HG03565 (cell line): ENCODE results near the gene UGT1A7.

ENCODE experiments used
- ATAC-seq: cut with Tn5 transposase; IDR thresholded peaks from one replicate; pipeline ENCODE4 v1.9.1; 2021; ENCODE audit warnings: mild to moderate bottlenecking, moderate library complexity; ENCODE audit not compliant: unreplicated experiment

The UGT1A7 gene

DNA sequence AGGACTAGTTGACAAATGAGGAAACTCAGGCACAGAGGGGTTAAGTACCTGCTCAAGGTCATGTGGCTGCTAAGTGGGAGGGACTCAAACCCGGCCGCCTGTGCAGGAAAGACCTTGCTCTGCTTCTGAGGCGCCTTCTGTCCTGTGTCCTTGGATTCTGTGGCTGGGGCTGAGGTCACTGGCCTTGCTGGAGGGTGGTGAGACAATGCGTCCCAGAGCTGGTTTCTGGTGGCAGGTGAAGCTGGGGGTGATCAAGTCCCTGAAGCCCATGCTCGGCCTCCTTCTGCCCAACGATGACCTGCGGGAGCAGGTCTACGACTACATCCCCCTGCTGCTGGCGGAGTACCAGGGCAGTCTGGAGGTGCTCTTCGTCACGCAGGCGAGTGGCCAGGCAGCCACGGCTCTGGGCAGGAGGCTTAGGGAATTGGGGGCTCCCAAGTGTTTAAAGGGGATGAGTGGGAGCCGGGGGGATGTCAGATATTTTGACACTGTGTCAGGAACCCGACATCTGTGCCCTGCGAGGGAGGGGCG, 112.5 kb downstream of the UGT1A7 start:
- no peak for ATAC-seq

DNA sequence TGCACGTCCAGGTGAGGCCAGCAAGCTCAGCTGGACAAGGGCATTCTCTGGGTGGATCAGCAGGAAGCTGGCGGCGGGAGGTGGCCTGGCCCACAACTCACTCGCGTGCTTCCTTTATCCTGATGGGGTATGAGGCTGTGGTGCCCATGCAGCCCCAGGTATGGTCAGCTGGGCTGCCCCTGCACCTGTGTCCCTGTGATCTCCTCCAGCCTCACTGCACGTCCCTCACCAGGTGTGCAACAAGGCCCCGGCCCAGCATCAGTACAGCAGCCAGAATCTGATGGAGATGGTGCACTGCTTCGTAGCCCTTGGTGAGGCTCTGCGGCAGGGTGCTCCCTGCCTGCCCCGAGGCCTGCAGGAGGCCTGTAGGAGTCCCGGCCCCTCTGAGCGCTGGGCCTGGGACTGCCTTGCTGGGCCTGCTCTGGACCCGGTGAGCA, 114.1 kb downstream of the UGT1A7 start:
- no peak for ATAC-seq

DNA sequence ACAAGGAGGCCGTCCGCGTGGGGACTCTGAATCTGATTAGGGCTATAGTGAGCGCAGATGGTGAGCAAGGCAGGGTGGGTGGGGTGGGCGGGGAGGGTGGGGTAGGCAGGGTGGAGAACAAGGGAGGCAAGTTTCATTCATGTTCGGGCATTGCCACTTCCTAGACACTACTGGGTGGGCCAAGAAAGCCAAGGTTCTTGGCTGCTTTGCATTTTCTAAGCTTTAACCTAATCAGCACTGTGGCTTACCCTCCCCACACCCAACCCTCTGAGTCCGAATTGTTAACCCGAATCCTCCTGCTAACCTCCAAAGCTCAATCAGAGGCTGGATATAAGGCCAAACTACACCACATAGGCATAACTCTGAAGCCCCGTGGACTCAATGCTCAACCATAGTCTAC, 114.6 kb downstream of the UGT1A7 start:
- no peak for ATAC-seq

DNA sequence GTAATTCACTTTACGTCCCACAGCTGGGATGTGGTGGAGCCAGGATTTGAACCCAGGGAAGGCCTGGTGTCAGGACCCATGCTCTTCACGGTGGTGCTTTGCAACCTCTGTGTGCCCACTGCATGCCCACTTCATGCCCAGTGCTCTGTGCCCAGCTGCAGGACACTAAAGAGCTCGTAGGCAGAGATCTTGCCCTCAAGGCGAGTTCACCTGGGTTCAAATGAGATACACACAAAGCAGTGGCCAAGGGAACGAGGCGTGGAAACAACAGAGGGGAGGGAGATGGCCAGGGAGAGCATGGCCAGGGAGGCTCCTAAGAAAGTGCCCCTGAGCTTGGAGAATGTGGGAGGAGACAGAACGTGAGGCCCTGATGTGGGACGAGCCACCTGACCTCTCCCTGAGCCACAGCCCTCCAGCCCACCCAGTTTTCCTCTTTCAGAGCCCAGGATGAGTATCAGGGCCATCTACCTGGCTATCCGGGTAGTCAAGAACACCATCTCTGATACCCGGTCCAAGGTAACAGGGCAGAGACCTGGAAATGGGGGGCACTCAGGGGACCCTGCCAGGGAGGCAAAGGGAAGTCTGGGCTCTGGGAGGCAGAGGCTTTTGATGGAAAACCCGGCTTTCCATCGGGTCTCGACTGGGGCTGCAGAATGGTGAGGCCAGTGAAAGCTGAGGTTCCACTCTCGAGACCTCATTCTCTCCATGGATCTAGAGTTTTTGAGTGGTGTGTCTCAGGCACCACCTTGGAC, 116.8 kb downstream of the UGT1A7 start:
- no peak for ATAC-seq

DNA sequence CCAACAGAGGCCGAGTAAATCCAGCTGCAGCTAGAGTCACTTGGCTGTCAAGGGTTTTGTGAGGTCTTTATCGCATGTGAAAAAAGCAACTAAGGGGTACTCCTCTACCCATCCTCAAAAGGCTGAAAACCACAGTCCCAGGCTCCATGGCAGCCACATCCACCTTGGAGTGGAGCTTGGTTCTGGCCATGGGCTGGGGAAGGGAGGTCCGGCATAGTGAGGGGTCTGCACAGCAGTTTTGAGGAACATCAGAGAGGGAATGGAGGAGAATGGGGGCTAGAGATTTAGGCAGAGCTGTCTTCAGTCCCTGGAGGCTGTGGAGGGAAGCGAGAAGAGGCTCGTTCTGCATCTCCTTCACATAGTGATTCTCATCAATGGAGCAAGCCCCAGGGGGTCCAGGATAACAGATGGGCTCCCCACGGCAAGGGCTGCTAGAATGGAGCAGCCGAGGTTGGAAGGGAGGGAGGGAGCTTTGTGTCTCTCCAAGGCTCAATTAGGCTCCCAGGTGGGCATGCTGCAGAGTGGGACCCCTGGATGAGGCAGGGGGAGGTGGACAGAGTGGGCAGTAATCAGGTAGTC, 117.5 kb downstream of the UGT1A7 start:
- no peak for ATAC-seq

DNA sequence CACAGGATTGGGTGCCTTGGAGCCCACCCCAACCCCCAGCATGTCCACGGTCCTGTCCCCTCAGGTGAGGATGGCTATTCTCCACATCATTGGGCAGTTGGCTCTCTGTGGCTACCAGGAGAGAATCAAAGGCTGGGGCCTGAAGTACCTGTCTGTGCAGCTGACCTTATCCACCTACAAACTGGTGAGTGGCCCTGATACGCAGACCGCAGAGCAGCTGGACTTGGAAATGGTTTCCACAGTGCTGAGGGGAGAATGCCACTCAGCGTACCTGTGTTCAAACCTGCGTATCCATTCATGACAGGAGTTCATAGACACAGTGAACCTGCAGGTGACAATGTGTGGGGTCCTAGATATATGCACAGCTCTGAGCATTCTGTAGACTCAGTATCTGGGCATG, 118.0 kb downstream of the UGT1A7 start:
- no peak for ATAC-seq

DNA sequence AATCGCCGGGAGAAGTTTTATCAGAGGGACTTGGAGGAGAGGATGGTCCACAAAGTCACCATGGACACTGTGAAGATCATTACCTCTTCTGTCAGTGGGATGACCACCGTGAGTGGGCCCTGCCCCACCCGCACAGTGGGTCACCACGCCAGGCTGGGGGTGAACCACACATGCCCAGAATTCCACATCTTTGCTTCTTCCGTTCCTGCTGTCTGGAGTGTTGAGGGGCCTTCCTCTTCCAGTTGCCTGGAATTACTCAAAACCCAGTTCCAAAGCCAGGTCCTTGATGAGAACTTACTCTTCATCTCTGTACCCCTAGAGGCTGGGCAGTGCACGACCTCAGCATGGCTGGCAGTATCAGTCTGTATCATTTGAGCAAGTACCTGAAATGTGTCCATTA, 118.5 kb downstream of the UGT1A7 start:
- ATAC-seq, result no peak

DNA sequence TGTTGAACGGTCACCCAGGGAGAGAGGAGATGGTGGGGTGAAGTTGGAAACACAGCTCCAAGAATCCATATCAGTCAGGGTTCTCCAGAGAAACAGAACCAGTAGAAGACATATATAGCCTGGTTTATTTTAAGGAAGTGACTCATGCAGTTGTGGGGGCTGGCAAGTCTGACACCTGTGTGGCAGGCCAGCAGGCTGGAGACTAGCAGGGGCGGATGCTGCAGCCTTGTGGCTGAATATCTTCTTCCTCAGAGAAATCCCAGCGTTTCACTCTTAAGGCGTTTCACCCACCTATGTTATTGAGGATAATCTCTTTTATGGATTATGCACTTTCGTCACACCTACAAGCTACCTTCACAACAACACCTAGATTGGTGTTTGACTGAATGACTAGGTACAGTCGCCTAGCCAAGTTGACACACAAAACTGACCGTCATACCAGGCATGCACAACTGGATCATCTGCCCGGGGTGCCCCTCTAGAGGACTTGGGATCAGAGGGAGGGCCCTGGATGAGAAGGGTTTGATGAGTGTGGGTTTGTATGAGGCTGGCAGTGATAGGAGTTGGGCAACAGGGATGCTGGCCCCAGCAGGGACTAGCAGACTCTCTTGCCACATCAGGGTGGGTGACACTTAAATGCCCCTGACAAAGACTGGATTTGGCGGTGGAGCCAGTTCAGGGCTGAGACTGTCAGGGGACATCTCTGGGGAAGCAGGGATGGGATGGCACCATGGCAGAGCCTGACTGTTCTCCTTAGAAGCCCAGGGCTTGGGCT, 119.8 kb downstream of the UGT1A7 start:
- ATAC-seq, result peak; percentile 43

DNA sequence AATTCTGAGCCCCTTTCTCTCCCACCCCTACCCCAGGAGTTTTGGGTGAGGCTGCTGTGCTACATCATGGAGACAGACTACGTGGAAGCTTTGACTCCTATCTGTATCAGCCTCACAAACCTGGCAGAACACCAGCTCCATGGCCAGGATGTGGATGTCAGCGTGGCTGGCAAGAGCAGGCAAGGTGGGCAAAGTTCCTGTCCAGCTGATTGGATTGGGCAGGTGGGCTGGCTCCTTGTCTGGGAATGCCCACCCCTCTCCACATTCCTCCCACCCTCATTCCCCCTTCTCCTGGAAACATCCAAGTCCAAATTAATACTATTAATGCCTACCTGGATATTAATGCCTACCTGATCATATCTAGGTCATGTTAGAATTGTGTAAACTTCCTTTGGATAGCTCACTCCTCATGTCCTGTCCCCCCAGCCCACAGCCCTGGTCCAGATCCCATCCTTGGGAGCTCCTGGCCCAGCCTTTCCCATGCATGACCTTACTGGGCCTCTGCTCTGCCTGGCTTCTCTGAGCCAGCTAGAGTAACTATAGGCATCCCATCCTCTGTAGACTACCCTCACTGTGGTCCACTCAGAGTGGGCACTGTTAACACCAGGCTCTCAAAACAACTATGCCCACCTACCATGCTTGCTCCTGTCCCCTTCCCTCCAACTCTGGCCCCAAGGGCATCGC, 120.6 kb downstream of the UGT1A7 start:
- no peak for ATAC-seq

DNA sequence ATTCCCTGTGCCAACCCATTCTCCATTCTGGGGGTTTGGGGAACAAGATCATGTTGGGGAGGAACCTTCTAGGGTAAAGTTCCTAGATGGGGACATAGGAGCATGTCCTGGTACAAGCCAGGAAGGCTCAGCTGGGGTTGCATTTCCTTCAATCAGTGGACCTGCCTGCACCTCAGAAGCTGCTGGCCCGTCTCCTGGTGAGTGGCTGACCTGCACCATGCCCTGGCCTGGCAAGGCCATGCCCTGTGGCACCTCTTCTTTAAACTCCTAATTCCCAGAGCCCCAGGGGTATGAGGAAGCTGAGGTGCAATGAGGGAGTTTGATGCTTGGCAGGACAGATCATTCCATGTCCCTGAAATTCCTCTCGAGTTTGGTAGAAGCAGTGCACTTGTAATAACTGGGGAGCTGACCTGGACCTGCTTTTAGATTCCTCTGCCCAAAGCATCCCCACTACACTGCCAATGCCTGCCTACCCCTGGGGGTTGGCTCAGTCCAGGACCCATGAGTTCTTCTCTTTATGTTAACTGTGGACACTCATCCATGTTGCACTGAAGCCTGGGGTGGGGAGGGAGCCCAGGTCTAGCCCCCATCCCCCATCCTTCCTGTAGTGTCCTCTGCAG, 121.7 kb downstream of the UGT1A7 start:
- no peak for ATAC-seq

DNA sequence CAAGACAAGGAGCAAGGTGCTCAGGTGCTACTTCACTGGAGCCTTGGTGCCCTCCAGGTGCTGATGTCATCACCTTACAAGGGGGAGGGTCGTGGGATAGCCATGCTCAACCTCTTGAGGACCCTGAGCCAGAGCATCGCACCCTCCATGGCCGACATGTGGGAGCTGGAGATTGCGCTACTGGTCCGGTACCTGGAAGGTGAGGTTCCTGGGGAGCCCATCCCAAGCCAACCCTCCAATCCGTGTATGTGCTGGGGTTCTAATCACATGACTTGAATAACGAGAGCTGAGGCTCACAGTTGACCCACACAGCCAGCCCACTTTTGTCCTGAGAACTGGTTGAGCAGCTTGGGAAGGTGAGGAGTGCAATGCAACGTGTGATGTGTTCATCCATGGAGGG, 122.3 kb downstream of the UGT1A7 start:
- no peak for ATAC-seq

DNA sequence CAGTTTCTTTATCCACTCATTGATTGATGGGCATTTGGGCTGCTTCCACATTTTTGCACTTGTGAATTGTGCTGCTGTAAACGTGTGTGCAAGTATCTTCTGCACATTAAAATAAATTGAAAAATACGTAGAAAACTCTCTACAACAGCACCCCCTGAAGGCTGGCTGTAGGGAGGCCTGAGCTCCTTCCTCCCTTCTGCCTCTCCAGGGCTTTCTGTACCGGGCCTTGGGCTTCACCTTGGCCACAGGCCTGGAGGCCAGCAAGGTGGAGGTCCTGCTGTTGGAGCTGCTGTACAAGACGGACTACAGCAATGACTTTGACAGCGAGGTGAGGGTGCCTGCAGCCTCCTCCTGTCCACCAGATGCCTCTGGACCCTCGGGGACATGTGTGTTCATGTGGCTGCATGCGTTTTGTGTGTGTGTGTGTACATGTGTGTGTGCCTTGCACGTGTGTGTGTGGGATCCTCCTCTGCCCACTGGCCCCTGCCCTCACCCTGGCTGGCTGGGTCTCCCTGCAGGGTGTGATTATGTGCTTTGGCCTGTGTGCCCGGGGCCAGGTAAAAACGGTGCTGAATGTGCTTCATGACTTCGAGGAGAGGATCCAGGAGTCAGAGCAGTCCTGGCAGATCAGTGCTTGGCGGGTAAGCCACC, 125.6 kb downstream of the UGT1A7 start:
- ATAC-seq, result no peak

DNA sequence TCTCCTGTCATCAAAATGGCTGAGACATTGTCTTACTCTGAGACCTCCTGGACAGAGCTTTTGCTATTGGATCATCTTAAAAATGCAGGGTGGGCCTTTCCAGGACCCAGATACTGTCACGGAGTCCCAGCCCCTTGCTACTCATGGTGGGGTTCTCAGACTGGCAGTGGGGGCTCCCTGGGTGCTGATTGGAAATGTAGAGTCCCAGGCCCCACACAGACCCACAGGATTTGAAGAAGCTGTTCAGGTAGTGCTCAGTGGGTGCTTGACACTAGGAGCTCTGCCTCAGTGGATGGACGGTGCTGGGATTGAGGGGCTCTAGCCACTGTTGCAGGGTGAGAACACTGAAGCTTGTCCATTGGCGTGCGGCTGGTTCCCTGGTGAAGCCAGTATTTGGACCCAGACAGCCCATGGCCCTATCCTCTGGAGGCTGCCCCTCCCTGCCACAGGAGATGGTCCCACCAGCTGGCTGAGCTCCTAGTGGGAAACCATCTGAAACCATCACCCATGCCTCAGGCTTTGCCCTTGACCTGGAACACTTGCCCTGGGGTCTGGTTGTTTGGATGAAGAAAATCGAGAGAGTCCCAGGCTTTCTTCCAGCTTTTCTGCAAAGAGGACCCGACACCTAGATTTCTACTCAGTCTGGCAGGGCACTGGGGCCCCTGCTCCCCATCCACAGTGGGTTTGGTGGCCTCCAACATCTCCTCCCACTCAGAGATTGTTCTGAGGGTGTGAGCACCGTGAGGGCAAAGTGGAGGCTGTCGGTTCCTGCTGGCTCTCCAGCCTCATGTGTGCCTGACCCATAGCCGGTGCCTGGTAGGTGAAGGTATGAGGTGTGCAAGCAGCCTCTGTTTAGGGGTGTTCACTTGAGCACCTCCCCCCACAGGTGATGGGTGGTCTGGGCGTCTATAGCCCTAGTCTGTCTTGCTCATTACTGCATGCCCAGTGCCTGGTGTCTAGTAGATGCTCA, 126.5 kb downstream of the UGT1A7 start:
- ATAC-seq, result no peak

DNA sequence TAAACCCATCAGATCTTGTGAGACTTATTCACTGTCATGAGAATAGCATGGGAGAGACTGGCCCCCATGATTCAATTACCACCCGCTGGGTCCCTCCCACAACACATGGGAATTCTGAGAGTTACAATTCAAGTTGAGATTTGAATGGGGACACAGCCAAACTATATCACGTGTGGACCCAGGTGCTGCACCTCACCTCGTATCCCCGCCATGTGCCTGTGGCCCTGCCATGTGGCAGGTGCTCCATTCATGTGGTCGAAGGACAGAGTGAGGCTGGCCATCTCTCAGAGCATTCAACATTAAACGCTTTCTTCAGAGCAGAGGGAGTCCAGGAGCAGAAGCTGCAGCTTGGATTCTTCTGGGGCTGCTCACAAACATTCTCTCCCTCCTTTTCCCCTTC, 128.7 kb downstream of the UGT1A7 start:
- ATAC-seq, result no peak

DNA sequence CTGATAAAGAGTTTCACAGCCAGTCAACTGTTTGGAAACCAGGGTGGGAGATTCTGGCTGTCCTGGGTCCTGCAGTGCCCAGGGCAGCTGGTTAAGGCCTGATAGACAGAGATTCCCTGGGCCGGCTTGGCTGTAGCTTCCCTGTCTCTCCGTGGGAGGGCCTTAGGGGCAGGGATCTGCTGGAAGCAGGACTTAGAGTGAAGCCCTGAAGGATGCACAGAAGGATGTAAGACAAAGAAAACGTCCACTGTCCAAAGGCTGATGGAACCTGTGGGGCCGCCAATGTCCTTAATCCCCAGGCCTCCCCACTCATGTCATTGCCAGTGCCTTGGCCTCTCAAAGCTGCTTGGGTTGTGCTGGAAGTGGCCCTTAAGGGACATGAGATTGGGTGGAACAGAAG, 129.4 kb downstream of the UGT1A7 start:
- no peak for ATAC-seq

DNA sequence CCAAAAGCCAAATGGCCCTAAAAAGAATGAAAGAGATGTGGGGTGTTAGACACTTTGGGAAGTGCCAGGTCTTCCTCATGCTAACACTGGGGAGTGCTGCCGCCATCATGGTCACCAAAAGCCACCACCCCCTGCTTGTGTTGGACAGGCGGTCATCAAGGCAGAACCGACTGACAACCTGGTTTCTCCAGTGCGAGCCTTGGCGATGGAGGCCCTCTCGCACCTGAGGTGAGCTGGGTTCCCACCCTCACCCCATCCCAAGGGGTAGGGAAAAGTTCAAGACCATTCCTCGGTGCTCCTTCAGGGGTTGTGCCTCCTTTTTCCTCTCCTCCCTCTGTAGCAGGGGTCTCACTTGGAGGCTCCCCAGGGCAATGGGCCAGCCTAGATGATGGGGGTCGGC, 130.0 kb downstream of the UGT1A7 start:
- ATAC-seq, result no peak

DNA sequence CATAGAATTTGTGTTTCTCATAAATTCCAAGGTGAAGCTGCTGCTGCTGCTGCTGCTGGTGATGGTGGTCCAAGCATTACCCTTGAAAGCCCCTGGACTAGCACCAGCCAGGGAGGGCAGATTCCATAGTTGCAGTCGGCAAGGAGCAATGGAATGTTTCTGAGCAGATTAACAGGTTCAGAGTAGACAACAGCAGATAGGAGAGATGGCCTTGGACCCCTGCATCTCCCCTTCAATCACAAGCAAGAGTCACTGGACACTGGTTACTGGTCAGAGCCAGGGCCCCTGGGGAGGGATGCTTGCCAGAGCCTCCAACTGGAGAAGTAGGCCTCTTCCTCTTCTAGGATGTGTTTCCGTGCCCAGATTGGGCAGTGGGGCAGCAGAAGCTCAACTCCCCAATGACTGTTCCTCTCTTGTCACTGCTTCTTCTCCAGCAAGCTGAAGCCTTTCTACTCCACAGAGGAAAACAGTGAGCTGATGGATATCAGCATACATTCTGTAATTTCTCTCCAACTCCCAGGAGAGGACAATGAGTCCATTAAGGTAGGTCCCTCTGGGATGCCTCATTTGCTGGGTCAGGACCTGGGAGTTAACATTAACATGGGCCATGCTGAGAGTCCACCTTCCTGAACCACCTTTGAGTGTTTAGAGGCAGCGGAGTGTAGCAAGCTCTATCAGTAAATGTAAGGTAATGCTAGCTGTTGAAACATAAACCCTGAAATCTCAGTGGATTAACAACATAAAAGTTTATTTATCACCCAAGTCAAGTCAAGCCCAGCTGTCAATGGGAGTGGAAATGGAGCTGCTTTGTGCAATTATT, 131.7 kb downstream of the UGT1A7 start:
- no peak for ATAC-seq
